Stimulated activated CD4-positive, alpha-beta T cell treated with anti-CD3 and anti-CD28 coated beads, Interleukin-1b, Interleukin-23, amount 100 ng/mL, for 4 hours (primary cell): ENCODE results near the gene EGFLAM.

Experiments used
- DNase-seq, 2 donors: peaks; one replicate each; pipeline ENCODE4 v3.0.0-alpha.2; 2020; ENCODE audit warnings: low read depth in 2 of 2

Gene EGFLAM

DNA sequence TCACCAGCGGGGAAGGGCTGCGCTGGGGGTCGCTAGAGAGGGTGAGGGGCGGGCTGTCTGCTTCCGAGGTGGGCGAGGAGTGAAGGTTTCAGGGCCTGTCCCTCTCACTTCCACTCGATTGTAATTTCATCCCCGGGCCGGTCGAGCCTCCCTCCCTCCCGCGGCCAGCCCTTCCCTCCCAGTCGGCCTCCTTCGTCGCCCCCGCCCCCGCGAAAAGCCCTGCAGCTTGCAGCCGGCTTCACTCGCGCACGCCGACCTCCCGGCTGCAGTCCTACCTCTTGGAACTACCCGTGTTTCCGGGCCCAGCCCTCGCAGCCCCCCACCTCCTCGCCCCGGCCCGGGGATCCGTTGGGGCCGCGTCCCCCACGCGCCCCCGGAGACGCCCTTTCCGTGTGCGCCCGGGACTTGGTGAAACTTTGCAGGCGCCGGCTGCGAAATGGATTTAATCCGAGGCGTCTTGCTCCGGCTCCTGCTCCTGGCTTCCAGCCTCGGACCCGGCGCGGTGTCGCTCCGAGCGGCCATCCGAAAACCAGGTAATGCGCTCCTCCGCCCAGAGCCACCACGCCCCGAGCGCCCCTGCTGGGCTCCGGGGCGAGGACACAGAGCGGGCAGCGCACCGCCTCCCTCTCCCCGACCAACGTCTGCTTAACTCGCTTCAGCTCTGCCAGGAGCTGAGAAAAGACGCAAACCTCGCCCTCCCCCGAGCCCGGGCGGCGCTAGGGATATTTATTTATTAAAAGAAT is at the start of gene EGFLAM:
Gene EGFLAM, plus strand, starts transcription at position 241 of the 743 bp plus-strand sequence. Its CDS starts 196 bp downstream, at position 437.
- no peak for DNase-seq

GRCh38 chr5:38208782-38209378 is 49.5 kb upstream of the EGFLAM start:
- no peak for DNase-seq

GRCh38 chr5:38210676-38211353 is 47.5 kb upstream of the EGFLAM start:
- DNase-seq = no peak

GRCh38 chr5:38211354-38211710 is 47.0 kb upstream of the EGFLAM start:
- DNase-seq = no peak

DNA sequence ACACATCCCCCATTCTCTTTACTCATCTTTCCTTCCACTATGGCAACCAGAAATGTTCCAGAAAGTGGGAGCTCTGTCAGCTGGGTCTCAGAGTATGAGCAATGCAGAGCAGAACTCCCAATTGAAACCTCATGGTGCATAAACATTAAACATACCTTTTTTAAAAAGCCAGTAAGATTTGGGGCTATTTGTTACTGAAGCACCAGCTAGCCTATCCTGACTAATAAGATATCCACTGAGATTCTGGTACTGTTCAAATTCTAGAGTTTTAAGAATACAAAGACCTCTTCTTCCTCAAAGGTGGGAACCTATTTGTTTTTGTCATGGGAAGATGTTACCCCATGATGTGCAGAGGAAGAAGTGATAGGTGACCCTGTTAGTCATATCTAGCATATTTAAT is 46.1 kb upstream of the EGFLAM start:
- no peak for DNase-seq

DNA sequence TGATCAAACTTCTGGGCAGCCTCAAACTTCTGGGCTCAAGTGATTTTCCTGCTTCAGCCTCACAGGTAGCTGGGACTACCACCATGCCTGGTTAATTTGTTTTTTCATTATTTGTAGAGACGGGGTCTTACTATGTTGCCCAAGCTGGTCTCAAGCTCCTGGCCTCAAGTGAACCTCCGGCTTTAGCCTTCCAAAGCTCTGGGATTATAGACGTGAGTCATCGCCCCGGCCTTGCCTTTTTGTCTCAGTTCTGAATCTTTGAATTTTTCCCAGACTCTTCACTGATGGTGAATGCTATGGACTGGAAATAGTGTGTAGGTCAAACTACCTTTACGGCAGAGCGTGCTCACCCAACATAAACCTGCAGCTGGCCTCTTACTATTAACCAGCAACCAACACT is 32.3 kb upstream of the EGFLAM start:
- DNase-seq = no peak

- no peak for DNase-seq
These were observed 29.4 kb upstream of the EGFLAM start for GRCh38 chr5:38228914-38229313.

DNA sequence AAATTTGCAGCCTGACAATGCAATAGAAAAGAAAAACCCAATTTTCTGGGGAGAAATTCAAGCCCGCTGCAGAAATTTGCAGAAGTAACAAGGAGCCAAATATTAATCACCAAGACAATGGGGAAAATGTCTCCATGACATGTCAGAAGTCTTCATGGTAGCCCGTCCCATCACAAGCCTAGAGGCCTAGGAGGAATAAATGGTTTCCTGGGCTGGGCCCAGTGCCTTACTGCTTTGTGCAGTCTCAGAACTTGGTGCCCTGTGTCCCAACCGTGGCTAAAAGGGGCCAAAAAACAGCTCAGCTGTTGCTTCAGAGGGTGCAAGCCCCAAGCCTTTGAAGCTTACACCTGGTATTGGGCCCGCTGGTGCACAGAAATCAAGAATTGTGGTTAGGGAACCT is 23.6 kb upstream of the EGFLAM start:
- no peak for DNase-seq

DNA sequence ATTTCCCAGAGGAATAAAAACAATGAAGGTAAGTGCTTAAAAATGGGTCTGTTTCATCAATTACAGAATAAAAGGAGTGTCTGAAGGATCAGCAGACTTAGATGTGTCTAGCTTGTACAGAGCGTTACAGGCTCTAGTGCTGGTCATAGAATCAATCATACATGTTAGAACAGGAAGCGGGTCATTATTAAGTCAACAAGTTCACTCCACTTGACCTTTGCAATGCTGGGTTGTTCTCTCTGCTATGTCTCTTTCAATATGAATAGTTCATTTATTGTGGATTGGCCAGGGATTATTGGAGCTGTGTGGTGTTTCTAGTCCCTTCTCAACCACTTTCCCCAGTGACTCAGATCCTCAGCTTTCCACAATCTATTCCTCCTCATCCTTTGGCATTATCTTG is 20.7 kb upstream of the EGFLAM start:
- DNase-seq = no peak

- DNase-seq = no peak
These were observed 18.1 kb upstream of the EGFLAM start for GRCh38 chr5:38240212-38240611.

GRCh38 chr5:38241655-38242054 is 16.7 kb upstream of the EGFLAM start:
- DNase-seq = no peak

DNA sequence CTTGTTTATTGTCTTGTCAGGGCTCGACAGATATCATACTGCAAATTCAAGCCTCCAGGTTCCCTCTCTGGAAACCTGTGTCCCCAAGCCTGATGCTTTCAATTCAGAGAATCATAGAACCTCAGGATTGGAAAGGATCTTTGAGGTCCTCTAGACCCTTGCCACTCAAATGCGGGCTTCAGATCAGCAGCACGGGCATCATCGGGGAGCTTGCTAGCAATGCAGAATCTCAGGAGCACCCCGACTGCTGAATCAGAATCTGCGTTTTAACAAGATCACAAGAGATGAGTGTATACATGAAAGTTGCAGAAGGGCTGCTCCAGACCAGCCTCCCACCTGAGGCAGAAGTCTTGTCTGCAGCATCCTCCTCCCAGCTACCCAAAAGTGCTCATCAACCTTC is 13.1 kb upstream of the EGFLAM start:
- DNase-seq = no peak

DNA sequence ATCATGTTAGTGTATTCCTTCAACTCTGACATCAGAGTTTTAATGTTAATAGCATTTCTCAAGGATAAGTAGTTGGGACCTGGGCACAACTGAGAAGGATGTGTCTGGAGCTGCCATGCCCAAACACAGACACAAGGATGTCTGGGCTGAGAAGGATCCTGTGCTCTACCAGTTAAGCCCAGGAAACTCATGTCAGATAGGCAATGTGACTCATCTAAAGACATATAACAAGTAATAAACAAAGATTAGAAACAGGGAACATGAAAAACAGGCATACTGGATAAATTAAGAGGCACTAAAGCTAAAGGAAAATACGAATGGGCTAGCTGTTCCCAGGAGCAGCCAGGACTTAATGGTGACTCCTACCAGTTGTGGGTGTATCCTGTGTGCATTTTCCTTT is 9.1 kb upstream of the EGFLAM start:
- no peak for DNase-seq

DNA sequence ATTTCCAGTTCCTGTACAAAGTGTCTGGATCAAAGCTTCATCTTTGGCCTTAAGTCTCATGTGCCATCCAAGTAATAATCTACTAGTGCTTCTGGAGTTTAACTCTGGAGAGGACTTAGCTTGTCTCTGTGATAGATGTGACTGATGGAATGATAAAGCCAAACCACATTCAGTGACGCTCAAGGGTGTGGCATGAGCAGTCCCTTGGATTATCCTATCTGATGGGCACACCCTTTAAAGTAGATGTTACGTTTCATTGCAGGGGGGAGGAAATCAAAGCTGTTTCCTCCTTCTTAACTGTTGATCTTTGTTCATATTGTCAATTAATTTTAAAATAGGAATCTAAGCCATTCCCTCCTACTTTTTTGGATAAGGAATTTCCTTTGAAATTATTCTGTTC is 8.5 kb upstream of the EGFLAM start:
- no peak for DNase-seq

DNA sequence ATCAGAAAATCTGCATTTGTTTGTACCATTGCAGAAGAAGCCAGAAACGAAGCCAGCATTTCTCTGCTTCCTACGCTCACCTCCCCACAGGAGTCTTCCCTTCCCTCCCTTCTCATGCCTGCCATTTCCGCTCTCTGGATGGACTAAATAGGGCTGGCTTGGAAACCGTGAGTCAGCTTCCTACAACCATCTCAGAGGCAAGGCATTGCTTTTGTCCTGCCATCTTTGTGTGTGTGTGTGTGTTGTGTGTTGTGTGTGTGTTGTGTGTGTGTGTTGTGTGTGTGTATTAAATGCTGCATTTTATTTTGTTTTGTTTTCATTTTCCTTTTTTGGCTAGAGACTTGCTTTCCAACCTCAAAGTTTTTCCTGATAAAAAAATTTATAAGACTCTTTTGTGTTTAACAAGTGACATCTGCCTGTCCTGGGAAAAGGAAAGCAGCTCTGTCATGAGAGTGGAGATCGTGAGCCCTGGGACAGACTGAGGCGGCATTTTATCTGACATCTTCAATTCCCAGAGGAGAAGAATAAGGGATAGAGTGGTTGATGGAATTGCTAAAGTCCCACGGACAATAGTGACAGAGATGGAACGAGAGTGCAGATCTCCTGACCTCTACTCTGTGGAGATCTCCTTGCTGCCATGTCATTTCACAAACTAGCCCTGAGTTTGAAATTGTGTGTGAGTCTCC is 7.5 kb upstream of the EGFLAM start:
- DNase-seq = no peak

DNA sequence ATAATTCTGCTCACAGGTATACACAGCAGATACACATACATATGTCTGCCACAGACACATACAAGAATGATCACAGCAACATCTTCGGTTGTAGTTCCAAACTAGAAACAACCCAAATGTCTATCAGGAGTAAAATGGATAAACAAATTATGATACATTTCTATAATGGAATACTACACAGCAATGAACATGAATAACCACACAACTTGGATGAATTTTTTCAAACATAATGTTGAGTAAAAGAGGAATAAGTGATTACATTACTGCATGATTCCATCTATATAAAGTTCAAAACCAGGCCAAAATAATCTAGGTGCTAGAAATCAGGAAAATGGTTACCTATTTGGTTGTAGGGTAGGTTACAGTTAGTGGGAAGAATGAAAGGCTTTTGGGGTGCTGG is 4.6 kb upstream of the EGFLAM start:
- DNase-seq = no peak

GRCh38 chr5:38257308-38258041 is 884 bp upstream of the EGFLAM start:
- no peak for DNase-seq

GRCh38 chr5:38258042-38258318 is 379 bp upstream of the EGFLAM start:
- DNase-seq = no peak

DNA sequence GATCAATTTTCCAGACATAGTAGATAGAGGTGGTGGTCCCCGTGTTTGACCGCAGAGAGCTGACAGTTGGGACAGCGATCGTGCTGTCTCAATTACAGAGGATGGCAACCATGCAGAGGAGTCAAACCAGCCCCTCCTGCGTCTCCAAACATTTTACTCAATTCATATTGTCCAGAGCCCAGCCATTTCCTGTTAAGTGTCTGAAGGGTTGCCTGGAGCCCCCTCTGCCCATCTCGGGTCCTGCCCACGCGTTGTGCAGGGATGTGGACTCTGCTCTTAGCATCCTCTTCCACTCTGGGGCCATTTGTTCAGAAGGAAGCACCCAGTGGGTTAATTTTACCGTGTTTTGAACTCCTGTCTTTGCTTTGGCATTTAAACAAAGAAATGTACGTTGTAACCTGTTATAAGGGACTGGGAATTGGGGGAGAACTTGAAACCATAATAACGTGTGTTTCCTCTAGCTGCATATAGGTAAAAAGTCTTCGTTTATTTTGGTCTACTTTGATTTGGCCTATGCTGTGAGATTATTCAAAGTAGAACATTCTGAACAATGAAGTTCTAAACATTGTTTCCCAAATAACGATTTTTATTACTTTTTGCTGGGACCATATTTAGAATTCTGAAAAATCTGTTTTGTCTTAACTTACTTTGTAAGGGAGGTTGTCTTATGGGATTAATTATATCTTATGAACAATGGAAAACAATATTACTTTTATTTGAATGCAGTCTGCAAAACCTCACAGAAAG is 876 bp downstream of the EGFLAM start:
- DNase-seq = no peak

DNA sequence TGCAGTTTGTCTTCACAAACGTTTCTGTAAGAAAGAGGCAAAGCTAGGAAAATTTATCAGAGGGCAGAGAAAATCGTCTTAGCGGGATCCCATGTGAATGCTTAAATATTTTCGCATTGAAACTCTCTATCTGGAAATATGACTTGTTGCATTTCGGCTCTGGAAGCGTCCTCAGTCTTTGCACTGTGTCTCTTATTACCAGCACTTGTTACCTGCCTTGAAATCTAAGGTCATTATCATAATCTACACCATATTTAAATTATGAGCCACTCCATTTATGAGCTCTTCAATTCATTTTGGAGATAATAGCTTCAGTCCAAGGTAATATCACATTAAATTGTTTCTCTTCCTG is 1.4 kb downstream of the EGFLAM start:
- no peak for DNase-seq

GRCh38 chr5:38263983-38264382 is 5.6 kb downstream of the EGFLAM start:
- DNase-seq = no peak
